Lower lobe of right lung (tissue), 2 donors: ENCODE data around the gene ZNF469. TPM values are rescaled to one million over a fixed set of nuclear protein-coding genes. Genes with fewer than 3 reads are reported as not detected.

Experiments
- ATAC-seq, 2 donors: fragments of 200-7000 bp; cut with Tn5 transposase; one replicate each; pipeline ENCODE4 v1.9.1; 2020 to 2022; ENCODE audit warnings: mild to moderate bottlenecking in 2 of 2, moderate library complexity in 2 of 2
- DNase-seq: peaks from one replicate; pipeline ENCODE4 v3.0.0-alpha.2; 2020
- H3K27ac ChIP-seq: fragments of 200-600 bp; one replicate; pipeline ENCODE4 v1.8.0; 2022
- H3K27me3 ChIP-seq: fragments of 200-600 bp; one replicate; pipeline ENCODE4 v1.8.0; 2022; ENCODE audit warnings: low read depth
- H3K36me3 ChIP-seq: fragments of 200-600 bp; one replicate; pipeline ENCODE4 v1.8.0; 2022; ENCODE audit warnings: mild to moderate bottlenecking
- H3K4me1 ChIP-seq: fragments of 200-600 bp; one replicate; pipeline ENCODE4 v1.8.0; 2022
- H3K4me3 ChIP-seq: fragments of 200-600 bp; one replicate; pipeline ENCODE4 v1.8.0; 2022; ENCODE audit warnings: mild to moderate bottlenecking
- H3K9me3 ChIP-seq: fragments of 200-600 bp; one replicate; pipeline ENCODE4 v1.8.0; 2022
- CTCF ChIP-seq: fragments of 200-600 bp; IDR thresholded peaks from one replicate; pipeline ENCODE4 v1.8.0; 2022; ENCODE audit warnings: antibody characterized with exemption, mild to moderate bottlenecking
- intact Hi-C: fragments of 100-400 bp; cut with DNase I; formaldehyde crosslinking; loops from one replicate; pipeline ENCODE4 v1.11.0; 2022
- total RNA-seq: library from RNA; stranded (reverse); fragmentation: NEBNext Ultra II Directional; extraction: Animal tissue kit (Norgen Biotek cat#: 25700); gene quantifications from one replicate; pipeline ENCODE4 v1.2.1, GENCODE V29; 2021
- donor health status: DM: no; HTN: yes; CAD: no; lungs with severe emphysema.

Gene ZNF469
- total RNA-seq, 1 donor from 2014 or later: 2.0 TPM

- Histone ChIP-seq H3K27me3 (peaks cover 4% of the 10 kb centered on the region), H3K4me3 (no peak overlapping the region), H3K27ac (no peak overlapping the region), H3K4me1 (no peaks in the 10 kb centered on the region), H3K36me3 (no peaks in the 10 kb centered on the region), H3K9me3 (no peaks in the 10 kb centered on the region)
- intact Hi-C loops: no loop called here
- no peak for TF ChIP-seq CTCF
- DNase-seq (peak; percentile 21), ATAC-seq (no peak)
These were observed 13.2 kb upstream of the ZNF469 start for GRCh38 chr16:88369447-88370008.

- no peak for ATAC-seq
- peak; percentile 20 for DNase-seq
- no peak for TF ChIP-seq CTCF
- Histone ChIP-seq H3K27me3 (peaks cover 4% of the 10 kb centered on the region), H3K36me3 (no peaks in the 10 kb centered on the region), H3K27ac (no peak overlapping the region), H3K4me1 (no peaks in the 10 kb centered on the region), H3K4me3 (no peak overlapping the region), H3K9me3 (no peaks in the 10 kb centered on the region)
- intact Hi-C loops: no loop called here
These were observed 12.4 kb upstream of the ZNF469 start for GRCh38 chr16:88370365-88370764.

GRCh38 chr16:88372522-88372921 lies 10.2 kb upstream of the ZNF469 start:
- H3K4me1 ChIP-seq: no peaks in the 10 kb centered on the region
- TF ChIP-seq CTCF: no peak
- H3K9me3 ChIP-seq: no peaks in the 10 kb centered on the region
- H3K4me3 ChIP-seq: no peak overlapping the region
- peaks cover under 1% of the 10 kb centered on the region for H3K27me3 ChIP-seq
- H3K36me3 ChIP-seq: no peaks in the 10 kb centered on the region
- no peak for ATAC-seq
- DNase-seq: no peak
- H3K27ac ChIP-seq: no peak overlapping the region
- intact Hi-C loops: no loop called here

GRCh38 chr16:88373211-88373610 lies 9.5 kb upstream of the ZNF469 start:
- TF ChIP-seq CTCF: no peak
- Histone ChIP-seq H3K27me3 (peaks cover 3% of the 10 kb centered on the region), H3K36me3 (no peaks in the 10 kb centered on the region), H3K4me1 (no peaks in the 10 kb centered on the region), H3K9me3 (no peaks in the 10 kb centered on the region), H3K4me3 (no peak overlapping the region), H3K27ac (no peak overlapping the region)
- ATAC-seq: no peak
- intact Hi-C loops: no loop called here
- DNase-seq: peak; percentile 8

GRCh38 chr16:88373927-88374492 lies 8.7 kb upstream of the ZNF469 start:
- no peak for ATAC-seq

More at GRCh38 chr16:88373927-88374492, 8.7 kb upstream of the ZNF469 start:
- intact Hi-C loops: no loop called here
- Histone ChIP-seq H3K4me3 (no peak overlapping the region), H3K4me1 (no peaks in the 10 kb centered on the region), H3K9me3 (no peaks in the 10 kb centered on the region), H3K27me3 (peaks cover 11% of the 10 kb centered on the region), H3K36me3 (no peaks in the 10 kb centered on the region), H3K27ac (no peak overlapping the region)
- TF ChIP-seq CTCF: no peak
- DNase-seq: no peak
